Gastroesophageal sphincter (tissue), 4 donors: ENCODE measurements around the gene ERP44. TPM values are rescaled to one million over a fixed set of nuclear protein-coding genes. Genes with fewer than 3 reads are reported as not detected.

Source experiments
- ATAC-seq: fragments of 150-250 bp; one replicate; pipeline ENCODE4 v1.9.1; 2016; ENCODE audit warnings: mild to moderate bottlenecking, moderate library complexity
- H3K27ac ChIP-seq, 4 donors: fragments of 200-600 bp; sonication (generic) in 3 of 4; 1 replicate in 3 of 4; 2 replicates in 1 of 4; pipeline ENCODE4 v1.5.1; 2016 to 2019
- H3K27me3 ChIP-seq: fragments of 200-600 bp; sonication (generic); one replicate; pipeline ENCODE4 v1.5.1; 2019
- H3K36me3 ChIP-seq, 2 donors: fragments of 200-600 bp; sonication (generic); one replicate each; pipeline ENCODE4 v1.5.1; 2019; ENCODE audit warnings: control low read depth in 1 of 2
- H3K4me1 ChIP-seq, 3 donors: fragments of 200-600 bp; sonication (generic); 1 replicate in 2 of 3; 2 replicates in 1 of 3; pipeline ENCODE4 v1.5.1; 2016 to 2019; ENCODE audit warnings: control low read depth in 2 of 3
- H3K4me3 ChIP-seq, 2 donors: fragments of 200-600 bp; sonication (generic); one replicate each; pipeline ENCODE4 v1.5.1; 2019; ENCODE audit warnings: mild to moderate bottlenecking in 1 of 2, moderate library complexity in 1 of 2
- H3K9me3 ChIP-seq, 3 donors: fragments of 200-600 bp; sonication (generic); one replicate each; pipeline ENCODE4 v1.5.1; 2017 to 2019; ENCODE audit warnings: control low read depth in 2 of 3
- CTCF ChIP-seq, 4 experiments: fragments of 200-600 bp in 2 of 4; fragments of 450-650 bp in 2 of 4; sonication (generic) in 1 of 4; IDR thresholded peaks; one replicate each; pipeline ENCODE4 v1.5.1; 2017 to 2019; ENCODE audit warnings: antibody characterized with exemption in 4 of 4, mild to moderate bottlenecking in 2 of 4, moderate library complexity in 2 of 4
- EP300 ChIP-seq: sonication (generic); formaldehyde crosslinking; IDR thresholded peaks from one replicate; pipeline ENCODE4 v1.6.1; 2017; ENCODE audit warnings: antibody characterized with exemption, mild to moderate bottlenecking
- POLR2A ChIP-seq, 2 donors: fragments of 450-650 bp; IDR thresholded peaks; one replicate each; pipeline ENCODE4 v1.6.1; 2017; ENCODE audit warnings: antibody characterized with exemption in 2 of 2, mild to moderate bottlenecking in 2 of 2, moderate library complexity in 1 of 2
- POLR2AphosphoS5 ChIP-seq: sonication (generic); formaldehyde crosslinking; IDR thresholded peaks from one replicate; pipeline ENCODE4 v1.6.1; 2017; ENCODE audit warnings: antibody characterized with exemption
- WGBS, 2 donors: methylation state at CpG; one replicate each; pipeline ENCODE4 v1.1.5; 2018; ENCODE audit warnings: low coverage in 1 of 2; 5-methylcytosine and 5-hydroxymethylcytosine counted together
- total RNA-seq, 4 donors: library from RNA; depleted of rRNA; stranded (reverse); fragments of >200 nt; gene quantifications; one replicate each; pipeline ENCODE4 v1.1.0, GENCODE V29; 2016

ERP44 gene
- total RNA-seq, 4 donors from 2014 or later, result 13.7 to 19.2 (median 13.8) TPM

GRCh38 chr9:99964336-99964735 lies 134.5 kb downstream of the ERP44 start:
- H3K4me1 ChIP-seq, result no peaks in the 10 kb centered on the region
- ATAC-seq, result no peak
- 88% methylated on average over 1 of the region's 1 CpG for WGBS, 2 donors
- H3K27ac ChIP-seq, result no peak overlapping the region
- TF ChIP-seq EP300, result no peak
- no peak for TF ChIP-seq CTCF (IDR thresholded peaks at IDR 0.05)
- no peak for TF ChIP-seq POLR2AphosphoS5
- TF ChIP-seq POLR2A (IDR thresholded peaks at IDR 0.05), result no peak
- H3K36me3 ChIP-seq, result peaks cover 0 to 63% of the 10 kb centered on the region in 2 donors
- no peaks in the 10 kb centered on the region for H3K9me3 ChIP-seq
- H3K27me3 ChIP-seq, result no peaks in the 10 kb centered on the region
- no peak overlapping the region for H3K4me3 ChIP-seq

- WGBS, 2 donors, result 69 to 100% methylated on average over 1 of the region's 1 CpG
- TF ChIP-seq CTCF (IDR thresholded peaks at IDR 0.05), result no peak
- no peak for TF ChIP-seq EP300
- TF ChIP-seq POLR2AphosphoS5, result no peak
- TF ChIP-seq POLR2A (IDR thresholded peaks at IDR 0.05), result no peak
- no peak for ATAC-seq
Observed at GRCh38 chr9:99962680-99963261, 136.0 kb downstream of the ERP44 start.

GRCh38 chr9:99955606-99956005 lies 143.2 kb downstream of the ERP44 start:
- Histone ChIP-seq H3K27ac (no peak overlapping the region), H3K36me3 (peaks cover 3 to 39% of the 10 kb centered on the region in 2 donors), H3K4me1 (peaks cover 0 to 10% (median 0%) of the 10 kb centered on the region in 3 donors), H3K27me3 (no peaks in the 10 kb centered on the region), H3K4me3 (no peak overlapping the region), H3K9me3 (no peaks in the 10 kb centered on the region)
- WGBS, 2 donors, result 82 to 92% methylated on average over 4 of the region's 4 CpGs
- ATAC-seq, result no peak
- TF ChIP-seq CTCF (IDR thresholded peaks at IDR 0.05), result no peak
- no peak for TF ChIP-seq POLR2A (IDR thresholded peaks at IDR 0.05)
- no peak for TF ChIP-seq POLR2AphosphoS5
- no peak for TF ChIP-seq EP300

More at GRCh38 chr9:99962680-99963261, 136.0 kb downstream of the ERP44 start:
- H3K27me3 ChIP-seq, result no peaks in the 10 kb centered on the region
- peaks cover 0 to 52% of the 10 kb centered on the region in 2 donors for H3K36me3 ChIP-seq
- no peaks in the 10 kb centered on the region for H3K9me3 ChIP-seq
- H3K4me3 ChIP-seq, result no peak overlapping the region
- H3K27ac ChIP-seq, result no peak overlapping the region
- H3K4me1 ChIP-seq, result no peaks in the 10 kb centered on the region

GRCh38 chr9:99954819-99955218 lies 144.0 kb downstream of the ERP44 start:
- Histone ChIP-seq H3K27me3 (no peaks in the 10 kb centered on the region), H3K36me3 (peaks cover 3 to 31% of the 10 kb centered on the region in 2 donors), H3K9me3 (no peaks in the 10 kb centered on the region), H3K4me1 (peaks cover 0 to 10% (median 0%) of the 10 kb centered on the region in 3 donors), H3K4me3 (no peak overlapping the region), H3K27ac (no peak overlapping the region)
- WGBS, 2 donors, result 70 to 79% methylated on average over 1 of the region's 1 CpG
- TF ChIP-seq POLR2A (IDR thresholded peaks at IDR 0.05) (no peak), POLR2AphosphoS5 (no peak), CTCF (IDR thresholded peaks at IDR 0.05) (no peak), EP300 (no peak)
- ATAC-seq, result no peak

- no peaks in the 10 kb centered on the region for H3K9me3 ChIP-seq
- H3K27me3 ChIP-seq, result no peaks in the 10 kb centered on the region
- no peak for ATAC-seq
- 80 to 92% methylated on average over 3 of the region's 3 CpGs for WGBS, 2 donors
- peaks cover 3 to 26% of the 10 kb centered on the region in 2 donors for H3K36me3 ChIP-seq
- H3K27ac ChIP-seq, result no peak overlapping the region
- TF ChIP-seq POLR2A (IDR thresholded peaks at IDR 0.05) (no peak), CTCF (IDR thresholded peaks at IDR 0.05) (no peak), POLR2AphosphoS5 (no peak), EP300 (no peak)
- no peak overlapping the region for H3K4me3 ChIP-seq
- H3K4me1 ChIP-seq, result peaks cover 0 to 13% (median 0%) of the 10 kb centered on the region in 3 donors
Observed at GRCh38 chr9:99953861-99954507, 144.8 kb downstream of the ERP44 start.
